HUES6 (cell line): ENCODE results near the gene RBMXL2.

Experiments
- H3K27ac ChIP-seq: 2 replicates; pipeline ENCODE4 v1.7.0; 2013; ENCODE audit warnings: low read depth, mild to moderate bottlenecking, low read length, inconsistent platforms
- H3K27me3 ChIP-seq: 2 replicates; pipeline ENCODE4 v1.6.1; 2013; ENCODE audit warnings: low read length; ENCODE audit not compliant: control insufficient read depth, insufficient read depth
- H3K36me3 ChIP-seq: 2 replicates; pipeline ENCODE4 v1.6.1; 2013; ENCODE audit warnings: low read length; ENCODE audit not compliant: control insufficient read depth, insufficient read depth
- H3K4me1 ChIP-seq: 2 replicates; pipeline ENCODE4 v1.6.1; 2013; ENCODE audit warnings: low read length; ENCODE audit not compliant: control insufficient read depth, insufficient read depth
- H3K4me3 ChIP-seq: 2 replicates; pipeline ENCODE4 v1.5.1; 2013; ENCODE audit warnings: low read depth, low read length
- H3K9ac ChIP-seq: one replicate; pipeline ENCODE4 v1.6.1; 2013; ENCODE audit warnings: mild to moderate bottlenecking, low read length
- H3K9me3 ChIP-seq: 2 replicates; pipeline ENCODE4 v1.6.1; 2013; ENCODE audit warnings: low read depth, low read length; ENCODE audit not compliant: control insufficient read depth, insufficient read depth

RBMXL2 gene

GRCh38 chr11:7088921-7089320 is at the start of gene RBMXL2:
TSS of gene RBMXL2 (plus strand) at chr11:7088998. CDS start at chr11:7089121, 123 bp downstream.
- Histone ChIP-seq H3K4me3 (no peak within 1 kb of the TSS; the same call in 1 of the 2 replicates), H3K27me3 (no peaks in the 10 kb centered on the region; the same call in 1 of the 2 replicates), H3K27ac (no peak within 1 kb of the TSS), H3K9me3 (peaks cover 4% of the 10 kb centered on the region; the same call in 1 of the 2 replicates), H3K9ac (no peak within 1 kb of the TSS), H3K4me1 (no peaks in the 10 kb centered on the region), H3K36me3 (no peaks in the 10 kb centered on the region)

- Histone ChIP-seq H3K9me3 (no peaks in the 10 kb centered on the region), H3K4me1 (no peaks in the 10 kb centered on the region), H3K9ac (no peak overlapping the region), H3K4me3 (no peak overlapping the region), H3K36me3 (no peaks in the 10 kb centered on the region), H3K27me3 (no peaks in the 10 kb centered on the region), H3K27ac (no peak overlapping the region)
Measured at GRCh38 chr11:7046474-7047175, 42.2 kb upstream of the RBMXL2 start.

- no peak overlapping the region for H3K4me3 ChIP-seq
- H3K9me3 ChIP-seq: no peaks in the 10 kb centered on the region
- H3K36me3 ChIP-seq: no peaks in the 10 kb centered on the region
- H3K9ac ChIP-seq: no peak overlapping the region
- H3K27me3 ChIP-seq: no peaks in the 10 kb centered on the region
- no peak overlapping the region for H3K27ac ChIP-seq
- H3K4me1 ChIP-seq: no peaks in the 10 kb centered on the region
Measured at GRCh38 chr11:7050191-7050590, 38.6 kb upstream of the RBMXL2 start.

GRCh38 chr11:7056828-7057513 is 31.8 kb upstream of the RBMXL2 start:
- no peaks in the 10 kb centered on the region for H3K9me3 ChIP-seq
- no peaks in the 10 kb centered on the region for H3K4me1 ChIP-seq
- no peak overlapping the region for H3K4me3 ChIP-seq
- H3K9ac ChIP-seq: no peak overlapping the region
- no peak overlapping the region for H3K27ac ChIP-seq
- no peaks in the 10 kb centered on the region for H3K36me3 ChIP-seq
- no peaks in the 10 kb centered on the region for H3K27me3 ChIP-seq

GRCh38 chr11:7057641-7058040 is 31.2 kb upstream of the RBMXL2 start:
- no peaks in the 10 kb centered on the region for H3K36me3 ChIP-seq
- no peak overlapping the region for H3K27ac ChIP-seq
- no peak overlapping the region for H3K9ac ChIP-seq
- no peaks in the 10 kb centered on the region for H3K4me1 ChIP-seq
- no peaks in the 10 kb centered on the region for H3K9me3 ChIP-seq
- no peak overlapping the region for H3K4me3 ChIP-seq
- H3K27me3 ChIP-seq: no peaks in the 10 kb centered on the region

DNA sequence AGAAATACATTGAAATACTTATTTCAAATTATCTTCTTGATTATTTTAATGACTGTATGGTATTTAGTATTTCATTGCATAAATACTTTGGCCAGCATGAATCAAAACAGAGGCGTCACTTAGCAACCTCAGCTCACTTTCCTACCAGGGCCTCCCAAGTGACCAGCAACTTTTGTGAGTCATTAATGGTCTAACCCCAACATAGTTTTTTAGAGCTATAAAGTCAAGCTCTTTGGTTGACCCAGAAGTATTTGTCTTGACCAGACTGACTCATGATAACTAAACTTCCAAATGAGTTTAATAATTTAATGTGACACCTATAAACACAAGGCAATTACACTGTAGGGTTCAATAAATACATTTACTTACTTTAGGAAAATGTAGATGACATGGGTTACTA is 27.9 kb upstream of the RBMXL2 start:
- no peak overlapping the region for H3K4me3 ChIP-seq
- no peak overlapping the region for H3K9ac ChIP-seq
- no peaks in the 10 kb centered on the region for H3K4me1 ChIP-seq
- H3K9me3 ChIP-seq: no peaks in the 10 kb centered on the region
- no peak overlapping the region for H3K27ac ChIP-seq
- no peaks in the 10 kb centered on the region for H3K27me3 ChIP-seq
- no peaks in the 10 kb centered on the region for H3K36me3 ChIP-seq

GRCh38 chr11:7062534-7062933 is 26.3 kb upstream of the RBMXL2 start:
- no peaks in the 10 kb centered on the region for H3K36me3 ChIP-seq
- no peak overlapping the region for H3K27ac ChIP-seq
- no peak overlapping the region for H3K9ac ChIP-seq
- H3K27me3 ChIP-seq: no peaks in the 10 kb centered on the region
- no peaks in the 10 kb centered on the region for H3K4me1 ChIP-seq
- H3K9me3 ChIP-seq: no peaks in the 10 kb centered on the region
- H3K4me3 ChIP-seq: no peak overlapping the region

GRCh38 chr11:7072401-7073028 is 16.3 kb upstream of the RBMXL2 start:
- Histone ChIP-seq H3K4me1 (no peaks in the 10 kb centered on the region), H3K27ac (no peak overlapping the region), H3K27me3 (no peaks in the 10 kb centered on the region), H3K9ac (no peak overlapping the region), H3K36me3 (no peaks in the 10 kb centered on the region), H3K9me3 (no peaks in the 10 kb centered on the region), H3K4me3 (no peak overlapping the region)

GRCh38 chr11:7077101-7077500 is 11.7 kb upstream of the RBMXL2 start:
- H3K9me3 ChIP-seq: peaks cover 21% of the 10 kb centered on the region
- no peak overlapping the region for H3K4me3 ChIP-seq
- no peak overlapping the region for H3K9ac ChIP-seq
- H3K4me1 ChIP-seq: no peaks in the 10 kb centered on the region
- H3K27me3 ChIP-seq: no peaks in the 10 kb centered on the region
- H3K27ac ChIP-seq: no peak overlapping the region
- H3K36me3 ChIP-seq: no peaks in the 10 kb centered on the region

DNA sequence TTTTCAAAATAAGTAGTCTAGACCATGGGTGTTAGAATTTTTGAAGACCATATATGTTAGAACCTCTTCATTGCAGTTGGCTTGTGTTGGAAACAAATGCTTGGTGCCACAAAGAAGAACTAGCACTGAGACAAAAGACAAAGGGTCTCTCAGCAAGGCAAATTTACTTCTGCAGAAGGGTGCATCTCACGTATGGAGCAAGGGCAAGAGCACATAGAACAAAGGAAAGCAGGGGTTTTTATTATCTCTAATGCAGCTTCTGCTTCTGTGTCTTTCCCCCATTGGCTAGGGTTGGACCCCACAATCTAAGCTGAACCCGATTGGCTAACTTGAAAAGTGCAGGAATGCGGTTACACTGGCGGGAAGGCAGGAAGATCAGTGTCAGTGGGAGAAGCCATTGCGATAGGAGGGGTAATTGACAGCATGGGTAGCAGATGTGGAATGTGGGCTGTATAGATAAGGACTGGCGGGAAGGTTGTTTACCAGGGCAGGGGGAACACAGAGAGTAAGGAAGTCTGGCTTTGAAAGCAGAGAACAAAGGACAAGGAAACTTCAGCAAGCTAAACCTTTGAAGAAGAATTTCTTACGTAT is 9.2 kb upstream of the RBMXL2 start:
- peaks cover 21% of the 10 kb centered on the region for H3K9me3 ChIP-seq
- no peaks in the 10 kb centered on the region for H3K4me1 ChIP-seq
- H3K9ac ChIP-seq: no peak overlapping the region
- no peak overlapping the region for H3K4me3 ChIP-seq
- no peaks in the 10 kb centered on the region; the same call in 1 of the 2 replicates for H3K27me3 ChIP-seq
- no peaks in the 10 kb centered on the region for H3K36me3 ChIP-seq
- H3K27ac ChIP-seq: no peak overlapping the region

GRCh38 chr11:7080900-7081299 is 7.9 kb upstream of the RBMXL2 start:
- H3K36me3 ChIP-seq: no peaks in the 10 kb centered on the region
- no peak overlapping the region for H3K4me3 ChIP-seq
- no peak overlapping the region for H3K27ac ChIP-seq
- no peaks in the 10 kb centered on the region; the same call in 1 of the 2 replicates for H3K27me3 ChIP-seq
- H3K9me3 ChIP-seq: peaks cover 21% of the 10 kb centered on the region
- H3K4me1 ChIP-seq: no peaks in the 10 kb centered on the region
- no peak overlapping the region for H3K9ac ChIP-seq
